Breast epithelium (tissue), 4 donors: ENCODE data around the gene TRIM46. TPM values are rescaled to one million over a fixed set of nuclear protein-coding genes. Genes with fewer than 3 reads are reported as not detected.
A peak's percentile ranks its signal among the peaks of the same experiment; 100 is the strongest.

ENCODE experiments used
- DNase-seq, 2 donors: peaks; one replicate each; pipeline ENCODE4 v3.0.0-alpha.2; 2019; ENCODE audit warnings: low spot score in 2 of 2
- H3K27ac ChIP-seq, 2 donors: fragments of 200-600 bp; sonication (generic) in 1 of 2; one replicate each; pipeline ENCODE4 v1.5.1; 2016 to 2019; ENCODE audit warnings: mild to moderate bottlenecking in 1 of 2
- H3K27me3 ChIP-seq, 2 donors: fragments of 200-600 bp; sonication (generic) in 1 of 2; one replicate each; pipeline versions ENCODE4 v1.5.1 to v1.6.0; 2017 to 2019; ENCODE audit warnings: control low read depth in 1 of 2, mild to moderate bottlenecking in 1 of 2
- H3K36me3 ChIP-seq: fragments of 200-600 bp; one replicate; pipeline ENCODE4 v1.5.1; 2019
- H3K4me1 ChIP-seq, 2 donors: fragments of 200-600 bp; sonication (generic); one replicate each; pipeline ENCODE4 v1.5.1; 2016 to 2019; ENCODE audit warnings: control low read depth in 1 of 2
- H3K4me3 ChIP-seq, 3 donors: fragments of 200-600 bp; sonication (generic); 1 replicate in 2 of 3; 2 replicates in 1 of 3; pipeline ENCODE4 v1.5.1; 2016 to 2019; ENCODE audit warnings: mild to moderate bottlenecking in 3 of 3, moderate library complexity in 2 of 3
- H3K9me3 ChIP-seq, 2 donors: fragments of 200-600 bp; sonication (generic) in 1 of 2; one replicate each; pipeline ENCODE4 v1.5.1; 2016 to 2019; ENCODE audit warnings: control low read depth in 1 of 2
- CTCF ChIP-seq, 3 donors: fragments of 450-650 bp; IDR thresholded peaks; one replicate each; pipeline ENCODE4 v1.5.1; 2016 to 2017; ENCODE audit warnings: antibody characterized with exemption in 3 of 3, mild to moderate bottlenecking in 3 of 3, moderate library complexity in 3 of 3
- POLR2A ChIP-seq: fragments of 450-650 bp; IDR thresholded peaks from one replicate; pipeline ENCODE4 v1.6.1; 2016; ENCODE audit warnings: antibody characterized with exemption, mild to moderate bottlenecking, moderate library complexity
- POLR2AphosphoS5 ChIP-seq, 3 donors: sonication (generic); formaldehyde crosslinking; IDR thresholded peaks; one replicate each; pipeline ENCODE4 v1.6.1; 2017; ENCODE audit warnings: antibody characterized with exemption in 3 of 3
- intact Hi-C: fragments of 100-400 bp; cut with DNase I; formaldehyde crosslinking; loops from one replicate; pipeline ENCODE4 v1.15.1; 2023; ENCODE audit warnings: low total_unique reads
- total RNA-seq, 3 donors: library from RNA; depleted of rRNA; stranded (reverse); fragments of >200 nt; gene quantifications; one replicate each; pipeline ENCODE4 v1.1.0, GENCODE V29; 2016

TRIM46 gene
- total RNA-seq, 3 donors from 2014 or later, result 0.98 to 1.5 TPM; not detected in 1

- no peak for DNase-seq
- Histone ChIP-seq H3K9me3 (no peaks in the 10 kb centered on the region), H3K4me1 (peaks cover 0 to 25% of the 10 kb centered on the region in 2 donors), H3K4me3 (no peak overlapping the region), H3K36me3 (no peaks in the 10 kb centered on the region), H3K27ac (no peak overlapping the region), H3K27me3 (no peaks in the 10 kb centered on the region)
- TF ChIP-seq POLR2AphosphoS5 (IDR thresholded peaks at IDR 0.05), result no peak
- TF ChIP-seq CTCF (IDR thresholded peaks at IDR 0.05), result no peak
- no peak for TF ChIP-seq POLR2A
- intact Hi-C loops, result no loop called here
Observed at GRCh38 chr1:155181371-155182051, 7.9 kb downstream of the TRIM46 start.

GRCh38 chr1:155182052-155182550 is 8.5 kb downstream of the TRIM46 start:
- H3K27ac ChIP-seq, result no peak overlapping the region
- no peaks in the 10 kb centered on the region for H3K9me3 ChIP-seq
- intact Hi-C loops, result no loop called here
- H3K36me3 ChIP-seq, result no peaks in the 10 kb centered on the region
- H3K4me3 ChIP-seq, result no peak overlapping the region
- peaks cover 0 to 21% of the 10 kb centered on the region in 2 donors for H3K4me1 ChIP-seq
- DNase-seq, result no peak
- H3K27me3 ChIP-seq, result no peaks in the 10 kb centered on the region
- TF ChIP-seq POLR2A, result no peak
- TF ChIP-seq POLR2AphosphoS5 (IDR thresholded peaks at IDR 0.05), result no peak
- TF ChIP-seq CTCF (IDR thresholded peaks at IDR 0.05), result no peak

- Histone ChIP-seq H3K4me3 (no peak overlapping the region), H3K27me3 (no peaks in the 10 kb centered on the region), H3K9me3 (no peaks in the 10 kb centered on the region), H3K27ac (peak overlapping the region; percentile 87 to 91), H3K36me3 (no peaks in the 10 kb centered on the region), H3K4me1 (peaks cover 0 to 21% of the 10 kb centered on the region in 2 donors)
- no peak for TF ChIP-seq CTCF (IDR thresholded peaks at IDR 0.05)
- TF ChIP-seq POLR2A, result no peak
- TF ChIP-seq POLR2AphosphoS5 (IDR thresholded peaks at IDR 0.05), result no peak
- no peak for DNase-seq
- intact Hi-C loops, result no loop called here
Observed at GRCh38 chr1:155183775-155184221, 10.1 kb downstream of the TRIM46 start.

GRCh38 chr1:155184351-155184811 is 10.7 kb downstream of the TRIM46 start:
- TF ChIP-seq CTCF (IDR thresholded peaks at IDR 0.05) (no peak), POLR2A (no peak), POLR2AphosphoS5 (IDR thresholded peaks at IDR 0.05) (no peak)

More at GRCh38 chr1:155184351-155184811, 10.7 kb downstream of the TRIM46 start:
- DNase-seq, result no peak
- Histone ChIP-seq H3K27me3 (no peaks in the 10 kb centered on the region), H3K4me1 (peaks cover 0 to 16% of the 10 kb centered on the region in 2 donors), H3K9me3 (no peaks in the 10 kb centered on the region), H3K4me3 (no peak overlapping the region), H3K27ac (peak overlapping the region; percentile 87 to 91), H3K36me3 (no peaks in the 10 kb centered on the region)
- intact Hi-C loops, result no loop called here
